K562 (cell line): ENCODE results near the gene COPB2. TPM values are rescaled to one million over a fixed set of nuclear protein-coding genes. Genes with fewer than 3 reads are reported as not detected.
A peak's percentile ranks its signal among the peaks of the same experiment; 100 is the strongest.

ENCODE experiments used
- ARID1B ChIP-seq: fragments of 450-650 bp; IDR thresholded peaks from 2 replicates; pipeline ENCODE4 v1.6.1; 2016; ENCODE audit warnings: antibody characterized with exemption, mild to moderate bottlenecking, inconsistent platforms
- HNRNPLL ChIP-seq: fragments of 200-400 bp; formaldehyde crosslinking; IDR thresholded peaks from 2 replicates; pipeline ENCODE4 v1.6.1; 2017; ENCODE audit warnings: low read length, low read depth, mild to moderate bottlenecking; ENCODE audit not compliant: poor library complexity, severe bottlenecking
- HSF4 ChIP-seq: fragments of 250-450 bp; sonication (Bioruptor Pico); IDR thresholded peaks from 2 replicates; pipeline ENCODE4 v2.1.2; 2022; ENCODE audit warnings: mild to moderate bottlenecking, moderate library complexity, borderline replicate concordance
- MTA2 ChIP-seq: fragments of 450-650 bp; IDR thresholded peaks from 2 replicates; pipeline ENCODE4 v1.6.1; 2016; ENCODE audit warnings: low read depth
- NCOA4 ChIP-seq: fragments of 450-650 bp; IDR thresholded peaks from 2 replicates; pipeline ENCODE4 v1.6.1; 2018; ENCODE audit warnings: mild to moderate bottlenecking; ENCODE audit not compliant: partially characterized antibody
- PHF20 ChIP-seq: fragments of 450-650 bp; IDR thresholded peaks from 2 replicates; pipeline ENCODE4 v1.6.1; 2018; ENCODE audit not compliant: partially characterized antibody
- POU5F1 ChIP-seq: fragments of 150-350 bp; IDR thresholded peaks from 2 replicates; pipeline ENCODE4 v1.6.1; 2014; ENCODE audit warnings: borderline replicate concordance, low read length, low read depth, mild to moderate bottlenecking; ENCODE audit not compliant: partially characterized antibody
- RBM22 ChIP-seq: fragments of 200-400 bp; formaldehyde crosslinking; IDR thresholded peaks from 2 replicates; pipeline ENCODE4 v1.6.1; 2018; ENCODE audit warnings: low read length, low read depth; ENCODE audit not compliant: poor library complexity, severe bottlenecking
- RBM25 ChIP-seq: fragments of 200-400 bp; formaldehyde crosslinking; IDR thresholded peaks from 2 replicates; pipeline ENCODE4 v1.6.1; 2018; ENCODE audit warnings: low read length, low read depth, moderate library complexity; ENCODE audit not compliant: severe bottlenecking
- SP1 ChIP-seq: sonication (generic); formaldehyde crosslinking; IDR thresholded peaks from 2 replicates; pipeline ENCODE4 v1.8.1; 2022; ENCODE audit warnings: mild to moderate bottlenecking, missing genetic modification reagents
- ZFP1 ChIP-seq: fragments of 450-650 bp; formaldehyde crosslinking; IDR thresholded peaks from 2 replicates; pipeline ENCODE4 v1.4.0; 2020; ENCODE audit warnings: mild to moderate bottlenecking, mixed read lengths
- ZNF143 ChIP-seq: sonication (generic); formaldehyde crosslinking; IDR thresholded peaks from 2 replicates; pipeline ENCODE4 v1.9.0; 2022; ENCODE audit warnings: mild to moderate bottlenecking, missing genetic modification reagents
- ZNF184 ChIP-seq: sonication (generic); formaldehyde crosslinking; IDR thresholded peaks from 2 replicates; pipeline ENCODE4 v1.5.0; 2020; ENCODE audit warnings: missing genetic modification reagents
- ZNF766 ChIP-seq: fragments of 200-800 bp; sonication (Bioruptor generic); conservative IDR thresholded peaks from 2 replicates; pipeline ENCODE4 v1.6.1; 2016; ENCODE audit warnings: missing genetic modification characterization, missing compliant biosample characterization
- polyA plus RNA-seq, 8 experiments: library from polyadenylated mRNA; depleted of rRNA in 4 of 8; stranded (reverse) in 5 of 8; unstranded in 3 of 8; fragments of >200 nt; fragmentation: Nextera tagmentation in 2 of 8; fragmentation: Illumina TruSeq in 1 of 8; extraction: Ambion mirVana in 2 of 8; extraction: Trizol in 1 of 8; gene quantifications; 2 replicates each; pipeline versions ENCODE4 v1.2.1 to v1.2.3, GENCODE V29; 2011 to 2014; ENCODE audit warnings: inconsistent platforms in 1 of 8, missing spikeins in 1 of 8
- total RNA-seq, 7 experiments: library from RNA; depleted of rRNA in 6 of 7; stranded (reverse); fragments of >200 nt in 6 of 7; fragmentation: Illumina TruSeq in 2 of 7; extraction: Trizol in 2 of 7; gene quantifications; 2 replicates each; pipeline versions ENCODE4 v1.2.1 to v1.2.3, GENCODE V29; 2011 to 2021; ENCODE audit warnings: low replicate concordance in 1 of 7
- TF ChIP-seq, protein P1 (sequence below): fragments of 200-800 bp; sonication (Bioruptor generic); IDR thresholded peaks from 2 replicates; pipeline ENCODE4 v1.6.1; 2017; ENCODE audit warnings: missing genetic modification characterization, missing compliant biosample characterization
- TF ChIP-seq, protein P2 (sequence below), 3 experiments: fragments of 200-800 bp in 1 of 3; sonication (Bioruptor generic) in 1 of 3; sonication (generic) in 1 of 3; formaldehyde crosslinking in 1 of 3; IDR thresholded peaks; 2 replicates each; pipeline versions ENCODE4 v1.6.1 to v1.8.0; 2016 to 2022; ENCODE audit warnings: mild to moderate bottlenecking in 2 of 3, missing compliant biosample characterization in 2 of 3, missing genetic modification characterization in 2 of 3, missing genetic modification reagents in 1 of 3
- TF ChIP-seq, protein P3 (sequence below): sonication (generic); formaldehyde crosslinking; IDR thresholded peaks from 2 replicates; pipeline ENCODE4 v1.8.0; 2022; ENCODE audit warnings: mild to moderate bottlenecking, missing genetic modification reagents, borderline replicate concordance
- TF ChIP-seq, protein P4 (sequence below): fragments of 450-650 bp; IDR thresholded peaks from 2 replicates; pipeline ENCODE4 v1.7.1; 2018; ENCODE audit warnings: mild to moderate bottlenecking, low read depth; ENCODE audit not compliant: partially characterized antibody

COPB2 gene
- total and polyA plus RNA-seq, 9 of the 15 experiments (the other 6 are each of a cell fraction or from before 2014, with no cell fraction given): 64.3 to 189 (median 130) TPM

DNA sequence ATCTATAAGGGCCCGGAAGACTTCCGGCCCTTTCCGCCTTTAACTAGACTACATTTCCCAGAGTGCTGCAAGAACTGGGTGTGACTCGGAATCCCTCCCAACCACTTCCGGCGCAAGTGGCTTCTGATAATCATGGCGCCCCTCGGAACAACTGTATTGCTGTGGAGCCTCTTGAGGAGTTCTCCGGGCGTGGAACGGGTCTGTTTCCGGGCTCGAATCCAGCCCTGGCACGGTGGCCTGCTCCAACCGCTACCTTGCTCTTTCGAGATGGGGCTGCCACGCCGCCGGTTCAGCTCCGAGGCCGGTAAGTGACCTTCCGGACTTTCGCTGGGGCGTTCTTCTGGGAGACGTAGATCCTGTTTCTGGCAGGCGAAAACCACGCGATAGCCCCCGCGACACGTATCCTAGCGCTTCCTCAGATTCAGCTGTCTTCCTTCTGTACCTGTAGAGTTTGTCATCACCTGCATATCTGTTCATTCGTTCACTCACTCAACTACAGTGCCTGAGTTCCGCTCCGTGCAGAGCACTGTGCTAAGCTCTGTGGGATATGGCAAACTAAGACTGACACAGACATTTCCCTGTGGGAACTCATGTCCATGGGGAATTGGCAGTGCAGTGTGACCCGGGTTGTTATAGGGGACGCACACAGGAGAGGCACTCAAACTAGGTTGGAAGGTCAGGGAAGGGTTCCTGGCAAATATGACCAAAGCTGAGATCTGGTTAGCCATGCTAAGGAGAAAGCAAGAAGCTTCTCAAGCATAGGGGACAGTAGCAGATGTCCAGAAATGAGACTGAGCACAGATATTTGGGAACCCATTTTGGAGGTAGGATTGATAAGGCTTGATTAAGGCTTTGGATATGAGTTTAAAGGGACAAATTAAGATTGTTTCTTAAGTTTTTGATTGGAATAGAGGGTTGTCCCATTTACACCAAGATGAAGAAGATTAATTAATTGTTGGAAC is 45.3 kb downstream of the COPB2 start, which contains the start of gene MRPS22 (continued):
- TF ChIP-seq, protein P1, sequence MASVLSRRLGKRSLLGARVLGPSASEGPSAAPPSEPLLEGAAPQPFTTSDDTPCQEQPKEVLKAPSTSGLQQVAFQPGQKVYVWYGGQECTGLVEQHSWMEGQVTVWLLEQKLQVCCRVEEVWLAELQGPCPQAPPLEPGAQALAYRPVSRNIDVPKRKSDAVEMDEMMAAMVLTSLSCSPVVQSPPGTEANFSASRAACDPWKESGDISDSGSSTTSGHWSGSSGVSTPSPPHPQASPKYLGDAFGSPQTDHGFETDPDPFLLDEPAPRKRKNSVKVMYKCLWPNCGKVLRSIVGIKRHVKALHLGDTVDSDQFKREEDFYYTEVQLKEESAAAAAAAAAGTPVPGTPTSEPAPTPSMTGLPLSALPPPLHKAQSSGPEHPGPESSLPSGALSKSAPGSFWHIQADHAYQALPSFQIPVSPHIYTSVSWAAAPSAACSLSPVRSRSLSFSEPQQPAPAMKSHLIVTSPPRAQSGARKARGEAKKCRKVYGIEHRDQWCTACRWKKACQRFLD: no peak
- TF ChIP-seq ZFP1 (CRISPR knock-in tag) (no peak), ARID1B (no peak), RBM25 (peak; percentile 17), SP1 (CRISPR knock-in tag) (0 out of 2 replicates have a peak, but pooled peaks have one; percentile 8), MTA2 (peak; percentile 53), ZNF184 (CRISPR knock-in tag) (no peak), HNRNPLL (peak; percentile 21), POU5F1 (no peak), ZNF766 (CRISPR knock-in tag) (peak; percentile 76), RBM22 (no peak), ZNF143 (CRISPR knock-in tag) (peak; percentile 85), PHF20 (peak; percentile 81), HSF4 (CRISPR knock-in tag) (no peak), NCOA4 (no peak)
- TF ChIP-seq, protein P2, sequence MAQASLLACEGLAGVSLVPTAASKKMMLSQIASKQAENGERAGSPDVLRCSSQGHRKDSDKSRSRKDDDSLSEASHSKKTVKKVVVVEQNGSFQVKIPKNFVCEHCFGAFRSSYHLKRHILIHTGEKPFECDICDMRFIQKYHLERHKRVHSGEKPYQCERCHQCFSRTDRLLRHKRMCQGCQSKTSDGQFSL (CRISPR knock-in tag; IDR thresholded peaks at IDR 0.05): no peak
- TF ChIP-seq, protein P2 (tag; IDR thresholded peaks at IDR 0.05): no peak
- TF ChIP-seq, protein P3, sequence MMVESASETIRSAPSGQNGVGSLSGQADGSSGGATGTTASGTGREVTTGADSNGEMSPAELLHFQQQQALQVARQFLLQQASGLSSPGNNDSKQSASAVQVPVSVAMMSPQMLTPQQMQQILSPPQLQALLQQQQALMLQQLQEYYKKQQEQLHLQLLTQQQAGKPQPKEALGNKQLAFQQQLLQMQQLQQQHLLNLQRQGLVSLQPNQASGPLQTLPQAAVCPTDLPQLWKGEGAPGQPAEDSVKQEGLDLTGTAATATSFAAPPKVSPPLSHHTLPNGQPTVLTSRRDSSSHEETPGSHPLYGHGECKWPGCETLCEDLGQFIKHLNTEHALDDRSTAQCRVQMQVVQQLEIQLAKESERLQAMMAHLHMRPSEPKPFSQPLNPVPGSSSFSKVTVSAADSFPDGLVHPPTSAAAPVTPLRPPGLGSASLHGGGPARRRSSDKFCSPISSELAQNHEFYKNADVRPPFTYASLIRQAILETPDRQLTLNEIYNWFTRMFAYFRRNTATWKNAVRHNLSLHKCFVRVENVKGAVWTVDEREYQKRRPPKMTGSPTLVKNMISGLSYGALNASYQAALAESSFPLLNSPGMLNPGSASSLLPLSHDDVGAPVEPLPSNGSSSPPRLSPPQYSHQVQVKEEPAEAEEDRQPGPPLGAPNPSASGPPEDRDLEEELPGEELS (CRISPR knock-in tag): no peak
- TF ChIP-seq, protein P4, sequence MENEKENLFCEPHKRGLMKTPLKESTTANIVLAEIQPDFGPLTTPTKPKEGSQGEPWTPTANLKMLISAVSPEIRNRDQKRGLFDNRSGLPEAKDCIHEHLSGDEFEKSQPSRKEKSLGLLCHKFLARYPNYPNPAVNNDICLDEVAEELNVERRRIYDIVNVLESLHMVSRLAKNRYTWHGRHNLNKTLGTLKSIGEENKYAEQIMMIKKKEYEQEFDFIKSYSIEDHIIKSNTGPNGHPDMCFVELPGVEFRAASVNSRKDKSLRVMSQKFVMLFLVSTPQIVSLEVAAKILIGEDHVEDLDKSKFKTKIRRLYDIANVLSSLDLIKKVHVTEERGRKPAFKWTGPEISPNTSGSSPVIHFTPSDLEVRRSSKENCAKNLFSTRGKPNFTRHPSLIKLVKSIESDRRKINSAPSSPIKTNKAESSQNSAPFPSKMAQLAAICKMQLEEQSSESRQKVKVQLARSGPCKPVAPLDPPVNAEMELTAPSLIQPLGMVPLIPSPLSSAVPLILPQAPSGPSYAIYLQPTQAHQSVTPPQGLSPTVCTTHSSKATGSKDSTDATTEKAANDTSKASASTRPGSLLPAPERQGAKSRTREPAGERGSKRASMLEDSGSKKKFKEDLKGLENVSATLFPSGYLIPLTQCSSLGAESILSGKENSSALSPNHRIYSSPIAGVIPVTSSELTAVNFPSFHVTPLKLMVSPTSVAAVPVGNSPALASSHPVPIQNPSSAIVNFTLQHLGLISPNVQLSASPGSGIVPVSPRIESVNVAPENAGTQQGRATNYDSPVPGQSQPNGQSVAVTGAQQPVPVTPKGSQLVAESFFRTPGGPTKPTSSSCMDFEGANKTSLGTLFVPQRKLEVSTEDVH: peak; percentile 21
